ENCODE data around the gene GFAP. TPM values are rescaled to one million over a fixed set of nuclear protein-coding genes. Genes with fewer than 3 reads are reported as not detected.

GFAP gene
- total and polyA plus RNA-seq, 2 donors, result 0.19 to 0.43 TPM

DNA sequence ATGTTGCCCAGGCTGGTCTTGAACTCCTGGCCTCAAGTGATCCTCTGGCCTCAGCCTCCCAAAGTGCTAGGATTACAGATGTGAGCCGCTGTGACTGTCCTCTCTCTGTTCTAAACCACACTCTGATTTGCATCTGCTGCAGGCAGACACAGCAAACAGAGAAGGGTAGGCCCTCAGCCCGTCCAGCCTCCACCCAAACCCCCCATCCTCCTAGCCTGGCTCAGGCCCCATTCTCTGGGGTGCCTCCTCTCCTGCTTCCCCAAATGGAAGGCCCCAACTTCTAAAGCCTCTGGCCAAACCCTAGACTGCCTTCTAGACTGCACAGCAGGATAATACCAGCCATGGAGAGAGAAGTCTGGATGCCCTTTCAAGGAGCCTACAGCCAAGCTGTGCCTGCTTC is 4.1 kb upstream of the GFAP start:
- no peaks in the 10 kb centered on the region for H3K4me1 ChIP-seq (ENCODE audit: control insufficient read depth in 2 of 2, insufficient read depth in 2 of 2, low read length in 2 of 2)
- H3K9me3 ChIP-seq (ENCODE audit: control insufficient read depth in 2 of 2, insufficient read depth in 1 of 2, low read length in 1 of 2), result no peaks in the 10 kb centered on the region
- DNase-seq (ENCODE audit: low read depth in 6 of 9, low spot score in 9 of 9), result no peak
- H3K27ac ChIP-seq (ENCODE audit: low read depth in 1 of 2, low read length in 1 of 2), result no peak overlapping the region
- no peaks in the 10 kb centered on the region for H3K36me3 ChIP-seq (ENCODE audit: control insufficient read depth in 2 of 2, insufficient read depth in 2 of 2, low read length in 1 of 2)
- no peak overlapping the region for H3K4me3 ChIP-seq (ENCODE audit: low read length in 2 of 2)
- 61% methylated on average over 2 of the region's 2 CpGs for WGBS
- peaks cover 0 to 74% of the 10 kb centered on the region in 2 donors for H3K27me3 ChIP-seq (ENCODE audit: control insufficient read depth in 2 of 2, insufficient read depth in 1 of 2, low read length in 1 of 2)

GRCh38 chr17:44918006-44918405 is 2.7 kb upstream of the GFAP start:
- DNase-seq (ENCODE audit: low read depth in 6 of 9, low spot score in 9 of 9), result no peak
- H3K9me3 ChIP-seq (ENCODE audit: control insufficient read depth in 2 of 2, insufficient read depth in 1 of 2, low read length in 1 of 2), result no peaks in the 10 kb centered on the region
- H3K4me3 ChIP-seq (ENCODE audit: low read length in 2 of 2), result no peak overlapping the region
- 91% methylated on average over 2 of the region's 2 CpGs for WGBS
- H3K27ac ChIP-seq (ENCODE audit: low read depth in 1 of 2, low read length in 1 of 2), result no peak overlapping the region
- H3K36me3 ChIP-seq (ENCODE audit: control insufficient read depth in 2 of 2, insufficient read depth in 2 of 2, low read length in 1 of 2), result no peaks in the 10 kb centered on the region
- H3K4me1 ChIP-seq (ENCODE audit: control insufficient read depth in 2 of 2, insufficient read depth in 2 of 2, low read length in 2 of 2), result no peaks in the 10 kb centered on the region
- H3K27me3 ChIP-seq (ENCODE audit: control insufficient read depth in 2 of 2, insufficient read depth in 1 of 2, low read length in 1 of 2), result peaks cover 0 to 83% of the 10 kb centered on the region in 2 donors

- no peak overlapping the region for H3K4me3 ChIP-seq (ENCODE audit: low read length in 2 of 2)
- no peaks in the 10 kb centered on the region for H3K4me1 ChIP-seq (ENCODE audit: control insufficient read depth in 2 of 2, insufficient read depth in 2 of 2, low read length in 2 of 2)
- H3K27me3 ChIP-seq (ENCODE audit: control insufficient read depth in 2 of 2, insufficient read depth in 1 of 2, low read length in 1 of 2), result peaks cover 0 to 83% of the 10 kb centered on the region in 2 donors
- no peaks in the 10 kb centered on the region for H3K36me3 ChIP-seq (ENCODE audit: control insufficient read depth in 2 of 2, insufficient read depth in 2 of 2, low read length in 1 of 2)
- no peak for DNase-seq (ENCODE audit: low read depth in 6 of 9, low spot score in 9 of 9)
- H3K9me3 ChIP-seq (ENCODE audit: control insufficient read depth in 2 of 2, insufficient read depth in 1 of 2, low read length in 1 of 2), result no peaks in the 10 kb centered on the region
- 99% methylated on average over 6 of the region's 6 CpGs for WGBS
- no peak overlapping the region for H3K27ac ChIP-seq (ENCODE audit: low read depth in 1 of 2, low read length in 1 of 2)
These were observed 2.2 kb upstream of the GFAP start for GRCh38 chr17:44917456-44917855.

GRCh38 chr17:44916781-44917241 is 1.5 kb upstream of the GFAP start:
- Histone ChIP-seq H3K4me3 (ENCODE audit: low read length in 2 of 2) (no peak overlapping the region), H3K9me3 (ENCODE audit: control insufficient read depth in 2 of 2, insufficient read depth in 1 of 2, low read length in 1 of 2) (no peaks in the 10 kb centered on the region), H3K27ac (ENCODE audit: low read depth in 1 of 2, low read length in 1 of 2) (no peak overlapping the region), H3K27me3 (ENCODE audit: control insufficient read depth in 2 of 2, insufficient read depth in 1 of 2, low read length in 1 of 2) (peaks cover 1 to 83% of the 10 kb centered on the region in 2 donors), H3K4me1 (ENCODE audit: control insufficient read depth in 2 of 2, insufficient read depth in 2 of 2, low read length in 2 of 2) (no peaks in the 10 kb centered on the region), H3K36me3 (ENCODE audit: control insufficient read depth in 2 of 2, insufficient read depth in 2 of 2, low read length in 1 of 2) (no peaks in the 10 kb centered on the region)
- DNase-seq (ENCODE audit: low read depth in 6 of 9, low spot score in 9 of 9), result no peak
- 95% methylated on average over 10 of the region's 10 CpGs for WGBS

DNA sequence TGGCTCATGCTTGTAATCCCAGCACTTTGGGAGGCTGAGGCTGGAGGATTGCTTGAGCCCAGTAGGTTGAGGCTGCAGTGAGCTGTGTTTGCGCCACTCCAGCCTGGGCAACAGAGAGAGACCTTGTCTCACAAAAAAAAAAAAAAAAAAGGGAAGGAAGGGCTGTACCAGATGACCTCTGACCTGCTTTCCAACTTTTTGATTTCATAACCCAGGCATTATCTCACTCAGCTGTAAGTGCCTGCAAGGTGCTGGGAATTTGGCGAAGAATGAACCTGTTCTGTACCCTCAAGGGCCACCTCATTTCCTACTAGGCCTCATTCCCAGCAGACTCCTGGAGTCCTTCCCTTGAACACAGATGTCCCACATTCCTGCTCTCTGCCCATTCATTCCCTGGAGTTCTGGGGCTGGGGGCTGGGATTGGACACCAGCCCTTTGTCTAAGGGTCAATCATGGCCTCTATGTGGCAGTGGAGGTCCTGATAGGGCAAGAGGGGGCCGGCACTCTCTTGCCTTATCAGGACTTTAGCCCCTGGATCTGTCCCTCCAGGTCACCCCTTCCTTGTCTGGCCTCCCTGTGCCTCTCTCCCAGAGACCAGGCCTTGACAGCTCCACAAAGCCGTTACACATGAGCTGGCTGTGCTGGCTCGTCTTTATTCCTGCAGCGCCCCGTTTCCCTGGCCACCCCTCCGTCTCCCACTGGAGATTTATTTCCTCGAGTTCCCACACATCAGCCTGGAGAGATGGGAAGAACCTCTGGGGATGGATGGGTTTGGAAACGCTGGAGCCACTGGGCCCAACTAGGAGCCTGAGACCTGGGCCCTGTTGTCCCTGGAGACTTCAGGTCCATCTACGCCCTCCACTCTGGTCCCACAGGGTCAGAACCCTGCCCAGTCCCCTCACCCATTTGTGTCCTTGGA is 821 bp upstream of the GFAP start:
- H3K9me3 ChIP-seq (ENCODE audit: control insufficient read depth in 2 of 2, insufficient read depth in 1 of 2, low read length in 1 of 2), result no peaks in the 10 kb centered on the region
- peaks cover 0 to 4% of the 10 kb centered on the region in 2 donors for H3K4me1 ChIP-seq (ENCODE audit: control insufficient read depth in 2 of 2, insufficient read depth in 2 of 2, low read length in 2 of 2)
- DNase-seq (ENCODE audit: low read depth in 6 of 9, low spot score in 9 of 9), result no peak
- 94% methylated on average over 11 of the region's 11 CpGs for WGBS
- H3K27me3 ChIP-seq (ENCODE audit: control insufficient read depth in 2 of 2, insufficient read depth in 1 of 2, low read length in 1 of 2), result peaks cover 8 to 84% of the 10 kb centered on the region in 2 donors
- no peak overlapping the region for H3K4me3 ChIP-seq (ENCODE audit: low read length in 2 of 2)
- no peaks in the 10 kb centered on the region for H3K36me3 ChIP-seq (ENCODE audit: control insufficient read depth in 2 of 2, insufficient read depth in 2 of 2, low read length in 1 of 2)
- H3K27ac ChIP-seq (ENCODE audit: low read depth in 1 of 2, low read length in 1 of 2), result no peak overlapping the region

DNA sequence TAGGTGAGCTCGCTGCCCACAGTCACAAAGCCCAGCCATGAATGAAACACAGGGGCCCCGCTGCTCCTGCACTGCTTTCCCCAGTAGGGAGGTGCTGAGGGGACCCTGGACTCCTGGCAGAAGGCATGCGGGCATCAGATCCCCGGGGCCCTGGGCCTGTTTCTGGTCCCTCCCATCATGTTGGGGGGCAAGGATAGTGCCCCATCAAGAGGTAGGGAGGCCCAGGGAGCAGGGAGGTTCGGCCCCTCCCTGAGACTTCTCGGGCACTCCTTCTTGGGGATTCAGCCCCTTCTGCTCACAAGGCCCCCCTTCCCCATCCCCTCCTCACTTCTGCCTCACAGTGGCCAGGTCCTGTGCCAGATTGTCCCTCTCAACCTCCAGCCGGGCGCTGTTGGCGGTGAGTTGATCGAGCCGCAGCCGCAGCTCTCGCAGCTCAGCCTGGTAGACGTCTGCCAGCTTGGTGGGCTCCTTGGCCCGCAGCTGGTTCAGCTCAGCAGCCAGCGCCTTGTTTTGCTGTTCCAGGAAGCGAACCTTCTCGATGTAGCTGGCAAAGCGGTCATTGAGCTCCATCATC is 515 bp downstream of the GFAP start:
- H3K27ac ChIP-seq (ENCODE audit: low read depth in 1 of 2, low read length in 1 of 2), result no peak overlapping the region
- H3K4me3 ChIP-seq (ENCODE audit: low read length in 2 of 2), result no peak overlapping the region
- H3K36me3 ChIP-seq (ENCODE audit: control insufficient read depth in 2 of 2, insufficient read depth in 2 of 2, low read length in 1 of 2), result no peaks in the 10 kb centered on the region
- peaks cover 0 to 4% of the 10 kb centered on the region in 2 donors for H3K4me1 ChIP-seq (ENCODE audit: control insufficient read depth in 2 of 2, insufficient read depth in 2 of 2, low read length in 2 of 2)
- H3K9me3 ChIP-seq (ENCODE audit: control insufficient read depth in 2 of 2, insufficient read depth in 1 of 2, low read length in 1 of 2), result no peaks in the 10 kb centered on the region
- WGBS, result 92% methylated on average over 19 of the region's 19 CpGs
- no peak for DNase-seq (ENCODE audit: low read depth in 6 of 9, low spot score in 9 of 9)
- H3K27me3 ChIP-seq (ENCODE audit: control insufficient read depth in 2 of 2, insufficient read depth in 1 of 2, low read length in 1 of 2), result peaks cover 11 to 84% of the 10 kb centered on the region in 2 donors

DNA sequence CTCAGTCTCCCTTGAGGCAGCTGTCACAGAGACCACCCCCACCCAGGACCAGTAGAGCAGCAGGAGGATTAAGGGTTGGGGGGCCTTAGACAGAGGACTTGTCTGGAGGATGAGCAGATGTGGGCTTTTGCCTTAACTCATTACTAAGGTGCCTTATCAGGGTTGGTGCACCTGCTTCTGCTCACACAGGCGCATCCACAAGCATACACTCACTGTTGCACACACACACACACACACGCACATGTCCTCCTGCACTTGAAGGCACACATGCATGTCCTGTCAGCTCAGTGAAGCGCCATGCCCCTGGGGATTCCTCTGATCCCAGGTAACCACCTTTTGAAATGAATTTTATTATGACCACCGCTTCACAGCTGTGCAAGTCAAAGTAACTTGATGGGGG is 1.2 kb downstream of the GFAP start:
- peaks cover 11 to 80% of the 10 kb centered on the region in 2 donors for H3K27me3 ChIP-seq (ENCODE audit: control insufficient read depth in 2 of 2, insufficient read depth in 1 of 2, low read length in 1 of 2)
- H3K9me3 ChIP-seq (ENCODE audit: control insufficient read depth in 2 of 2, insufficient read depth in 1 of 2, low read length in 1 of 2), result no peaks in the 10 kb centered on the region
- H3K36me3 ChIP-seq (ENCODE audit: control insufficient read depth in 2 of 2, insufficient read depth in 2 of 2, low read length in 1 of 2), result no peaks in the 10 kb centered on the region
- H3K4me3 ChIP-seq (ENCODE audit: low read length in 2 of 2), result no peak overlapping the region
- 90% methylated on average over 4 of the region's 4 CpGs for WGBS
- no peak for DNase-seq (ENCODE audit: low read depth in 6 of 9, low spot score in 9 of 9)
- peaks cover 0 to 4% of the 10 kb centered on the region in 2 donors for H3K4me1 ChIP-seq (ENCODE audit: control insufficient read depth in 2 of 2, insufficient read depth in 2 of 2, low read length in 2 of 2)
- H3K27ac ChIP-seq (ENCODE audit: low read depth in 1 of 2, low read length in 1 of 2), result no peak overlapping the region

DNA sequence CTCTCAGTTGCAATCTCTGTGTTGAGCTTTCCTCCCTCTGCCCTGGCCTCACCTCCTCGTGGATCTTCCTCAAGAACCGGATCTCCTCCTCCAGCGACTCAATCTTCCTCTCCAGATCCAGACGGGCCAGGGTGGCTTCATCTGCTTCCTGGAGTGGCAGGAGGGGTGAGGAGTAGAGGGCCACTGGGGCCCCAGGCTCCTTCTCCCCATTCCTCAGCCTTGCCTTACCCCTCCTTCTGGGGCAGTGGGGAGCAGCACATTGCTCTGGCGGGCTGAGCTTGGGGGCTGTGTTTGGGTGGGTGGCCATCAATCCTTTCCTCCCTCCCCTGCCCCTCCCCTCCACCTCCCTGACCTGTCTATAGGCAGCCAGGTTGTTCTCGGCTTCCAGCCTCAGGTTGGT is 1.6 kb downstream of the GFAP start:
- H3K4me3 ChIP-seq (ENCODE audit: low read length in 2 of 2), result no peak overlapping the region
- no peaks in the 10 kb centered on the region for H3K36me3 ChIP-seq (ENCODE audit: control insufficient read depth in 2 of 2, insufficient read depth in 2 of 2, low read length in 1 of 2)
- 55% methylated on average over 6 of the region's 6 CpGs for WGBS
- no peak for DNase-seq (ENCODE audit: low read depth in 6 of 9, low spot score in 9 of 9)
- peaks cover 11 to 81% of the 10 kb centered on the region in 2 donors for H3K27me3 ChIP-seq (ENCODE audit: control insufficient read depth in 2 of 2, insufficient read depth in 1 of 2, low read length in 1 of 2)
- H3K4me1 ChIP-seq (ENCODE audit: control insufficient read depth in 2 of 2, insufficient read depth in 2 of 2, low read length in 2 of 2), result peaks cover 0 to 4% of the 10 kb centered on the region in 2 donors
- H3K27ac ChIP-seq (ENCODE audit: low read depth in 1 of 2, low read length in 1 of 2), result no peak overlapping the region
- no peaks in the 10 kb centered on the region for H3K9me3 ChIP-seq (ENCODE audit: control insufficient read depth in 2 of 2, insufficient read depth in 1 of 2, low read length in 1 of 2)
